Stimulated activated naive CD4-positive, alpha-beta T cell (primary cell): ENCODE measurements around the gene PLD4.

Experiments used
- DNase-seq, 6 experiments: peaks; one replicate each; lab custom pipeline; 2025; lab: John Stamatoyannopoulos, UW

PLD4 gene

DNA sequence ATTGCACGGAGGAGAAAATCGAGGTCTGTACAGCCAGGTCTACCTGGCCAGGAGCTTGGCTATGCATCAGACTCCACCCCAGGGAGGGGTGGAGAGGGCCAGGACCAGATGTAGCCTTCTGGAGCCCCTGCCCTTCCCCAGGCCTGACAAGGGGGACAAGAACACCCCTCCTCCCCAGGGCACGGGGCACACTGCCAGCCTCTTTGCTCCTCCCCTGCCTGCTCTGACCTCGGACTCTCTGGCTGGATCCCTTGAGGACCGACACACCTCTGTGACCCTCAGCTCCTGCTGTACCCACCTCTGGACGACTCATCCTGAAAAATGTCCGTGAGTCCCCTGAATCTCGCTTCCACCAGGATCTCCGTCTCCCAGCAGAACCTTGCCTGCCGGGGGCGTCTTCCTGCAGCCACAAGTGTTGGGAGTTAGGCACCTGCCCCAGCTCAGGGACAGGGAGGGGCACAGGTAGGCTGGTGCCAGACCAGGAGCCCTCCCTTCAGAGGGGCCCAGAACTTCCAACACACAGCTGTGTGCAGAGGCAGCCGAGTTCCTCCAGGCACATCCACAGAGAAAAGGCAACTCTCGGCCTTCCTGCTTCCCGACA lies 31.7 kb downstream of the PLD4 start:
- no peak for DNase-seq

- no peak for DNase-seq
Measured at GRCh38 chr14:104957146-104958113, 32.8 kb downstream of the PLD4 start.

DNA sequence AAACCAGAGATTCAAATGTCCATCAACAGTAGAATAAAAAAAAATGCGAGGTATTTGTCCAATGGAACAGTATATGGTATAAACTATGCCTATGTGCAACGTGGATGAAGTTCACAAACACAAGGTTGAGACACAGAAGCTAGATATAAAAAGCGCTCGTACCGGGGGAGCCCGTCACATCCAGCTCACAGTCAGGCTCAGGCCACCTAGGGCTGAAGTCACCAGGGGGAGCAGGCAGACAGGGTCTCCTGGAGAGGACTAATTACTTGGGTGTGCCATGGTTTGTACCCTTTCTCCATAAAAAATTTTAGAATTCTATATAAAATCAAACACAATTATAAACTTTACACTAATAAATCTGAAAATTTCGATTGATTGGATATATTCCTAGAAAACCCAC lies 39.9 kb downstream of the PLD4 start:
- no peak for DNase-seq

DNA sequence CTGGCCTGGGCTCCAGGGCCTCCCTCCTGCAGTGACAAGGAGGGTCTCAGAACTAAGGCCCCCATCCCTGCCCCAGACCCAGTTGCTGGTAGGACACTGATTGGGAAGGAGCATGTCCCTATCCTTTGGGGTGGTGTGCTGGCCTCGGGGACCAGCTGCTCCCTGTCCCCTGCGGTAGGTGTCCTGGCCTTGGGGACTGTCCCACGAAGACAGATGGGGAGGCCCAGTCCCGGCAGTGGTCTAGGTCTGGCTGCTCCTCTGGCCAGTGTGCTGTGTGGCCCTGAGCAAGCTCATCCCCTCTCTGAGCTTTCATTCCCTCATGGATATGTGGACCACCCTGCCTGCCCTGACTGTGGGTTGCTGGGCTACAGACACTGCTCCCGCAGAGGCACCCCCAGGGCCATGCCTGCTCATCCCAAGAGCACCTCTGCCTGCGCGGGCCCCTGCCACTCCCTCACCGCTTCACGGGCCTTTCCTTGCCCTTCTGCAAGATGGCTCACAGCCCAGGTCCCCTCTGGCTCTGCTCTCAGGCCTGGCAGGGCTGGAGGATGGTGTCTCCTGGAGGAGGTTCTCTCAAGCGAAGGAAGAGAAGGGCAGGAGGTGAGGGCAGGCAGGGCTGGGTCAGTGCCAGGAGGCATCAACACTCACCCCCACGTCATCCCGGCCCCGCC lies 41.0 kb downstream of the PLD4 start:
- no peak for DNase-seq

- no peak for DNase-seq
Measured at GRCh38 chr14:104966261-104966865, 41.7 kb downstream of the PLD4 start.

DNA sequence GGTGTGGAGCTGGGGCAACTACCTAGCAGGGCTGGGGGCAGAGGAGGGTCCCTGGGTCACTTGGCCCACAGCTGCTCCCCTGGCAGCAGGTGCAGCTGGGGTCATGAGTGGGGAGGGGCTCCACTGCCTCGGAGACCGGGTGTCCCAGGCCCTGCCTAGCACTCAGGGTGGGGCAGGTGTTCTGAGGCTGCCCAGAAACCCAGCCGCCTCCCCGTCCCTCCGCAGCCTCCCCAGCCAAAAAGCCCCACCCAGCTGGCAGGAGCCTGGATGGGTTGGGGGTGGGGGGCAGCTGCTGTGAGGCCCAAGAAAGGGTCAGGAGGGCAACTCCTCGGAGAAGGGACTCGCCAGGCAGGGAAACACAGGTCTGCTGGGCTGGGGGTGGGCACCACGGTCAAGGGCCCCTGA lies 42.3 kb downstream of the PLD4 start:
- DNase-seq: no peak

DNA sequence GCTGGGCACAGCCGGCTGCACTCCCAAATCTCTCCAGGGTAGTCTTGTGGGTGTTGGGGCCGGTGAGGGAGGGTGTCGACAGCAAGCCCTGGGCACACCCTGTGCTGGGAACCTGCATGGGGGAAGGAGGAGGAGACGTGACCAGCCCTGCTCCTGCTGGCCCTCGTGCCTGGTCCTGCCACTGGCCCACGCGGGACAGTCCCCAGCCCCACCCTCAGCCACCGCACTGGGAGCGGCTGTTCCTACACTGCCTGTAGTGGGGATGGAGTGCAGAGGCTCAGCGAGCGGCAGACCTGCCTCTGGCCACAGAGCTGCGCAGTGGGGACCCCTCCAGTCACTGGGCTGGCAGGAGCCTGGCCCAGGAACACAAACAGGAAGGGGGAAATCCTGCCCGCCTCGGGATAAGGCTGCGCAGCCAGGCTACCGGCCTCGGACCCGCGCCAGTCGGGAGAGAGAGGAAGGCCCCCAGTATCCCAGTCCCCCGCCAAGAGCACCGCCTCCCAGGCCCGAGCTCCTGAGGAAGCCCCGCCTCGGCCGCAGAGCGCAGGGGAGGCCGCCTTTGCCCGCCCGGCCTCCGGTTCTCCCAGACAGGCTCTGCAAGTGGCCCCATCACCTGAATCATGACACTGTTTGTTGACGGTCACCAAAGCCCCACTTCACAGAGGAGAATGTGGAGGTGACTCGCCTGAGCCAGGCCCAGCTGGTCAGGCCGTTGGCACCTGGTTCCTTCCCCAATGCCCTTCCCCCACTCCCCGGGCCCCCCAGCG lies 42.9 kb downstream of the PLD4 start:
- peak in 1 of 6 experiments; percentile 6 for DNase-seq

DNA sequence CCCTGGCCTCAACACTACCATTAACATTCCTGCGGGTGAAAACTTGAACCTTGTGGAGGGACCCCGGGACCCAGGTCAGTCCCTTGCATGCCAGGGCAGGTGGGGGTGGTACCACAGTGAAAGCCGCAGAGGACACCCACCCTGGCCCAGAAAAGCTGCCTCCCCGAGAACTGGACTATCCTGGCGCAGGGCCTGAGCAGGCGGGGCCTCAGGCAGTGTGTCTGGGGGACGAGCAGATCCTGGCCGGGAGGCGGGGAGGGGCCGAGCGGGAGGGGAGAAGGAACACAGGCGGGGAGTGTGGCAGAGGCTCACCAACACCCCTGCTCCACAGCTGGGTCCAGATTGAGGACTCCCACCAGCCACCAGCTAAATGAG lies 43.5 kb downstream of the PLD4 start:
- DNase-seq: no peak

- DNase-seq: no peak
Measured at GRCh38 chr14:104968541-104969401, 44.1 kb downstream of the PLD4 start.

GRCh38 chr14:104969741-104970230 lies 45.1 kb downstream of the PLD4 start:
- no peak for DNase-seq

GRCh38 chr14:104970231-104971068 lies 45.8 kb downstream of the PLD4 start:
- DNase-seq: no peak

- no peak for DNase-seq
Measured at GRCh38 chr14:104971447-104972240, 47.0 kb downstream of the PLD4 start.

GRCh38 chr14:104972301-104973134 lies 47.8 kb downstream of the PLD4 start:
- DNase-seq: no peak

GRCh38 chr14:104973135-104973384 lies 48.4 kb downstream of the PLD4 start:
- no peak for DNase-seq

DNA sequence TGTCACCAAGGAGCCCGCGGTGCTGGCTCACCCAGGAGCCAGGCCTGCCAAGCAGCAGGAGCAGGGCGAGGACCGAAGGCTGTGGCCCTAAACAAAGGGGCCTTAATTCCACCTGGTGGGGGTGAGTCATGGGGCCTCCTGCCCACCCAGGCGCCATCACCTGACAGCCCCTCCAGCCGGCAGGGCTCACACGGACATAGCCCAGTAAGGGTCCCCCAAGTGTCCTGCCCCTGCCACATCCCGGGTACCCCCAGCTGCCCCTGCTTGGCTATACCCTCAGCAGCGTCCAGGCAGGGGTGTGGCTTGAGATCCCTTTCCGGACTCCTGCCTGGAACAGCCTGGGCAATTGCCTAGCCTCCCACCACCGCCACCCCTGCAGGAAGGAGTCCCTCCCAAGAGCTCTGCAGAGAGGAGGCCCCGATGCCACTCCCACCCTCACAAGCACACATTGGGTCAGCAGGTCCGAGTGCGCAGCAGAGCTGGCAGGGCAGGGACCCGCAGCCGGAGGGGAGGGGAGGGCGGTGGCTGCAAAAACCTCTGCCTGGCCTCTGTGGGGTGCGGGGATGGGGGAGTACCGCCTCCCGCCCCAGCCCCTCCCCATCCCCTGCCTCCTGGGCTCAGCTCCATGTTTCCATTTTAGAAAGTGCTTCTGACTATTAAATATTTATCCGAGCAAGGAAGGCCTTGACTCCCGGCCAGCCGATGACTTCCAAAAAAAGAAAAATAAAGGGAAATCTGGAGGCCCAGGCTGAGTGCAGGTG lies 48.9 kb downstream of the PLD4 start:
- DNase-seq: no peak

DNA sequence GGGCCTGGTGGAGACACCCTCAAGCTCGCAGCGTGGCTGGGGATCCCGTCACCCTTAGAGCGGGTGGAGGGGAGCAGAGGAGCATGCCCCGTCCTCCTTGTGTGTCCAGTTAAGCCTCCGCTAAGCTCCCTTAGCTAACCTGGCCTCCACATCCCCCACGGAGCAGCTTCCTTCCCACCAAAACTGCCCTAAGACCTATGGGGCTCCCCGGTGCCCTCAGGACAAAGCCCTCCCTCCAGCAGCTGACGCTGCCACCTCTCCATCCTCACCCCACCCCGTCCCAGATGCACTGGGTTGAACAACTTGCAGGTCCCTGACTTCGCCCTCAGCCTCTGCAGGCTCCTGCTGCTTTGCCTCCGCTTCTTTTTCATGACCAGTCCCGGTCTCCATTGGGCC lies 49.5 kb downstream of the PLD4 start:
- DNase-seq: no peak

DNA sequence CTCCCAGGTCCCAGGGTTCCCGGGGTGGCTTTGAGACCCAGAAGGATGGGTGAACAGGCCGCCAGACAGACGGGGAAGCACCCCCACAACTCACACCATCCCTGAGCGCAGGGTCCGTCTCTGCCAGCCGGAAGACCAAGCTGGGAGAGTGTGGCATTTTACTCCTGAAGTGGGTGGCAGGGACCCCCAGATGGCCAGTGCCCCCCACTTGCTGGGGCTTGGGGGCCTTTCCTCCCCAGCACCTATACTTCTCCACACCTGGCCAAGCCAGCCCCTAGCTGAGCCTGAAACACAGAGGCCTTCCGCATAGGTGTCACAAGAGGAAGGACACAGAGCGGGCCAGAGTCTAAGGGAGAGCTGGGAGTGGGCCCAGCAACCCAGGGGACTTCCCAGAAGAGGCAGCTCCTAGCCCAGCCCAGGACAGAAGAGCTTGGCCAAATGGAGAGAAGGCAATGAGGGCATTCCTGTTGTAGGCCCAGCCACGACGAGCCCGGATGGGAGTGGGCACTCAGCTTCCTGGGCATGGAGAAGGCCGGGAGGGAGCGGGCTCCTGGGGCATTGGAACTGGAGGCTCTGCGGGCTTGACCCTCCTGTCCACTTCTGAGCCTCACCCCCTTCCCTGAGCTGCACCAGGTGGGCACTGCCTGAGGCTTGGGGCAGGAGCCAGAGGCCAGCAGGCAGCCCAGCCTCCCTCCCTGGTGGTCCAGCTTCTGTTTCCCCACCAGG lies 50.1 kb downstream of the PLD4 start:
- DNase-seq: no peak
